Measurements from ENCODE around the gene C2CD2.

Gene C2CD2

GRCh38 chr21:41903559-41904351 lies 50.1 kb downstream of the C2CD2 start:
- FAIRE-seq = no peak

GRCh38 chr21:41902946-41903345 lies 50.9 kb downstream of the C2CD2 start:
- FAIRE-seq = no peak

- no peak for FAIRE-seq
These were observed 52.0 kb downstream of the C2CD2 start for GRCh38 chr21:41901782-41902181.

- no peak for FAIRE-seq
These were observed 52.7 kb downstream of the C2CD2 start for GRCh38 chr21:41901099-41901498.

- FAIRE-seq = no peak
These were observed 53.4 kb downstream of the C2CD2 start for GRCh38 chr21:41900401-41900800.

GRCh38 chr21:41899426-41900202 lies 54.2 kb downstream of the C2CD2 start:
- FAIRE-seq = no peak

- FAIRE-seq = no peak
These were observed 54.8 kb downstream of the C2CD2 start for GRCh38 chr21:41898998-41899397.

- no peak for FAIRE-seq
These were observed 56.1 kb downstream of the C2CD2 start for GRCh38 chr21:41897700-41898099.

GRCh38 chr21:41897047-41897669 lies 56.7 kb downstream of the C2CD2 start:
- no peak for FAIRE-seq

- FAIRE-seq = no peak
These were observed 58.0 kb downstream of the C2CD2 start for GRCh38 chr21:41895643-41896493.

GRCh38 chr21:41894922-41895557 lies 58.8 kb downstream of the C2CD2 start:
- FAIRE-seq = no peak

- no peak for FAIRE-seq
These were observed 59.3 kb downstream of the C2CD2 start for GRCh38 chr21:41894511-41894910.

GRCh38 chr21:41892726-41893125 lies 61.1 kb downstream of the C2CD2 start:
- no peak for FAIRE-seq

- no peak for FAIRE-seq
These were observed 62.7 kb downstream of the C2CD2 start for GRCh38 chr21:41891132-41891531.

- FAIRE-seq = no peak
These were observed 63.5 kb downstream of the C2CD2 start for GRCh38 chr21:41890355-41890754.

GRCh38 chr21:41888749-41889376 lies 65.0 kb downstream of the C2CD2 start:
- FAIRE-seq = no peak

GRCh38 chr21:41887667-41888066 lies 66.2 kb downstream of the C2CD2 start:
- no peak for FAIRE-seq

- no peak for FAIRE-seq
These were observed 67.5 kb downstream of the C2CD2 start for GRCh38 chr21:41886328-41886727.

- FAIRE-seq = no peak
These were observed 68.3 kb downstream of the C2CD2 start for GRCh38 chr21:41885341-41886024.

GRCh38 chr21:41884501-41885030 lies 69.3 kb downstream of the C2CD2 start:
- FAIRE-seq = no peak

- FAIRE-seq = no peak
These were observed 70.2 kb downstream of the C2CD2 start for GRCh38 chr21:41883582-41883981.
